CMK (cell line): ENCODE data around the gene TNFRSF18.

Source experiments
- DNase-seq: peaks from one replicate; pipeline ENCODE4 v3.0.0-alpha.2; 2010; ENCODE audit warnings: low read depth

Gene TNFRSF18

GRCh38 chr1:1213345-1214265 is 7.2 kb upstream of the TNFRSF18 start, which contains the start of gene TNFRSF4:
TSS of gene TNFRSF4 (minus strand) at chr1:1214153. CDS start at chr1:1214127, 26 bp downstream.
- no peak for DNase-seq

- peak; percentile 97 for DNase-seq
Measured at GRCh38 chr1:1212780-1213344, 6.5 kb upstream of the TNFRSF18 start.

- DNase-seq, result no peak
Measured at GRCh38 chr1:1211541-1212441, 5.4 kb upstream of the TNFRSF18 start.

GRCh38 chr1:1210726-1211540 is 4.5 kb upstream of the TNFRSF18 start:
- no peak for DNase-seq

GRCh38 chr1:1208713-1209433 is 2.5 kb upstream of the TNFRSF18 start:
- no peak for DNase-seq

- DNase-seq, result no peak
Measured at GRCh38 chr1:1207571-1207892, 1.1 kb upstream of the TNFRSF18 start.

- no peak for DNase-seq
Measured at GRCh38 chr1:1206966-1207531, 657 bp upstream of the TNFRSF18 start.

- DNase-seq, result no peak
Measured at GRCh38 chr1:1205769-1206375, 520 bp downstream of the TNFRSF18 start.

GRCh38 chr1:1204998-1205768 is 1.2 kb downstream of the TNFRSF18 start:
- DNase-seq, result no peak

GRCh38 chr1:1204425-1204920 is 1.9 kb downstream of the TNFRSF18 start:
- DNase-seq, result no peak

GRCh38 chr1:1203561-1204424 is 2.6 kb downstream of the TNFRSF18 start:
- no peak for DNase-seq

- DNase-seq, result no peak
Measured at GRCh38 chr1:1202831-1203560, 3.4 kb downstream of the TNFRSF18 start.

GRCh38 chr1:1200876-1201810 is 5.2 kb downstream of the TNFRSF18 start:
- DNase-seq, result no peak

- DNase-seq, result no peak
Measured at GRCh38 chr1:1199961-1200875, 6.2 kb downstream of the TNFRSF18 start.
